ENCODE data around the gene MAP3K20.

MAP3K20 gene

DNA sequence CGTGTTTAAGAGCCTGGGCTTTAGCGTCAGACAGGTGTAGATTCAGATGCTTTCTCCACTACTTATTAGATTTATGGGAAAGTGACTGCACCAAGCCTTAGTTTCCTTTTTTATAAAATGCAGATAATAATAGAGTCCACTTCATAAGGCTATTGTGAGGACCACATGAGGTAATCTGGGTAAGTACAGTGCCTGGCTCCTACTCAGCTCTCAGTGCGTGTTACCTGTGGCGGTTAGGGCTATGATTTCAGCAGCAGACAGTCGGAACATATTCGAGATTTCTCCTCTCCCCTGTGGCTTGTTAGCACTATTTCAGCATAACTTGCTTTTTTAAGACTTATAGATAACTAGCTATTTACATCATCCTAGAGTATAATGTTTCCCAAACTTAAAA lies 32.0 kb downstream of the MAP3K20 start:
- no peak overlapping the region for H3K4me3 ChIP-seq (ENCODE audit: low read depth in 1 of 2, low read length in 2 of 2)
- no peak overlapping the region for H2AFZ ChIP-seq (ENCODE audit: low read depth, low read length)
- peaks cover 5% of the 10 kb centered on the region; the same call in 1 of the 2 replicates for H3K79me2 ChIP-seq (ENCODE audit: insufficient read depth, low read length)
- H3K9ac ChIP-seq (ENCODE audit: low read depth, low read length), result no peak overlapping the region
- H3K27ac ChIP-seq (ENCODE audit: low read length), result no peak overlapping the region
- H3K4me1 ChIP-seq (ENCODE audit: insufficient read depth, low read length), result no peaks in the 10 kb centered on the region
- H4K20me1 ChIP-seq (ENCODE audit: insufficient read depth, low read length), result 0 out of 2 replicates have a peak, but pooled peaks cover 4% of the 10 kb centered on the region
- peaks cover 6% of the 10 kb centered on the region; the same call in 1 of the 2 replicates for H3K36me3 ChIP-seq (ENCODE audit: insufficient read depth, low read length)
- no peaks in the 10 kb centered on the region for H3K9me3 ChIP-seq (ENCODE audit: insufficient read depth, low read length, severe bottlenecking)
- DNase-seq (no peak), ATAC-seq (ENCODE audit: insufficient read depth, low read depth) (no peak)
- TF ChIP-seq, protein P1, sequence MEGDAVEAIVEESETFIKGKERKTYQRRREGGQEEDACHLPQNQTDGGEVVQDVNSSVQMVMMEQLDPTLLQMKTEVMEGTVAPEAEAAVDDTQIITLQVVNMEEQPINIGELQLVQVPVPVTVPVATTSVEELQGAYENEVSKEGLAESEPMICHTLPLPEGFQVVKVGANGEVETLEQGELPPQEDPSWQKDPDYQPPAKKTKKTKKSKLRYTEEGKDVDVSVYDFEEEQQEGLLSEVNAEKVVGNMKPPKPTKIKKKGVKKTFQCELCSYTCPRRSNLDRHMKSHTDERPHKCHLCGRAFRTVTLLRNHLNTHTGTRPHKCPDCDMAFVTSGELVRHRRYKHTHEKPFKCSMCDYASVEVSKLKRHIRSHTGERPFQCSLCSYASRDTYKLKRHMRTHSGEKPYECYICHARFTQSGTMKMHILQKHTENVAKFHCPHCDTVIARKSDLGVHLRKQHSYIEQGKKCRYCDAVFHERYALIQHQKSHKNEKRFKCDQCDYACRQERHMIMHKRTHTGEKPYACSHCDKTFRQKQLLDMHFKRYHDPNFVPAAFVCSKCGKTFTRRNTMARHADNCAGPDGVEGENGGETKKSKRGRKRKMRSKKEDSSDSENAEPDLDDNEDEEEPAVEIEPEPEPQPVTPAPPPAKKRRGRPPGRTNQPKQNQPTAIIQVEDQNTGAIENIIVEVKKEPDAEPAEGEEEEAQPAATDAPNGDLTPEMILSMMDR (IDR thresholded peaks at IDR 0.05; ENCODE audit: borderline replicate concordance, extremely low read depth, low read length, poor library complexity, severe bottlenecking), result no peak
- no peak for TF ChIP-seq EZH2 (IDR thresholded peaks at IDR 0.05; ENCODE audit: borderline replicate concordance, low read depth, low read length, severe bottlenecking)
- no peaks in the 10 kb centered on the region for H3K27me3 ChIP-seq (ENCODE audit: insufficient read depth, low read length, poor library complexity)
- no peak overlapping the region for H3K4me2 ChIP-seq (ENCODE audit: insufficient read depth, low read length)

DNA sequence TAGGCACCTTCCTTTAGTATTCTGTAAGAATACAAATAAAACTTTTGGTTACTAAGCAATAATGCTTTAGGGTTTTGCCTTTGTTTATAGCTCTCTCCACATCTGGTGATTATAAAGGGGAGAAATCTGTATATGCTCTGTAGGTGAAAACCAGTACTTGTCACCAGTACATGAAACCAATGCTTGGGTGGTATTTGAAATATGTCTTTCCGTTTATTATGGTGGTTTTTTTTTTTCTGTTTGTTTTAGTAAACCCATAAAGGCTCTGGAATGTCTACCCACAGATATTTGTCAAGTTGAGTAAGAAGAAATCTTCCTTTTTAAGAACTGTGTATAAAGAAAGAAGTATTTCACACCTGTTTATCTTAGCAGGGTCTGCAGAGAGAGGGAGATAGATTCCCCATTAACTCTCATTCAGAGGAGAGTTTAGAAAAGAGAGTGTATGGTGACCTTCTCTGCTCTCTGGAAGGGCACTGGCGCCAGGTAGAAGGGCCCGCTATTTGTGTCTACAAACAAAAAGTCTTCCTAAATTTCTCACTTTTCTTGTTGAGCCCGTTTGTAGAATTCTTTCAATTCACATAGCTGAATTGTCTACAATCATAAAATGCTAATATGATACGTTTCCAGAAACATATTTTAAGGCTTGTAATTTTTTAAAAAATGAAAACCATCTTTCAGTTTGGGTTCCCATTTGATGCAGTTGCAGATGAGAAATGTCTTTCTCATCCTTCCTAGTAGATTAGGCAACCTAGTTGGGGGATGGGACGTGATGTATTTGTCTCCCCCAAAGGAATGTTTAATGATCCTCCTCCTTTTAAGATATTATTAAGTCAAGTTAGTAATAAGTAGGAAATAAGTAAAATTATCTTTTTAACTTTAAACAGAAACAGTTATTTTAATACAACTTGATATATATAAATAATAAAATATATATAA lies 33.9 kb downstream of the MAP3K20 start:
- Histone ChIP-seq H3K27ac (ENCODE audit: low read length) (no peak overlapping the region), H3K36me3 (ENCODE audit: insufficient read depth, low read length) (no peaks in the 10 kb centered on the region; the same call in 1 of the 2 replicates), H3K9ac (ENCODE audit: low read depth, low read length) (no peak overlapping the region), H4K20me1 (ENCODE audit: insufficient read depth, low read length) (0 out of 2 replicates have a peak, but pooled peaks cover 4% of the 10 kb centered on the region), H3K9me3 (ENCODE audit: insufficient read depth, low read length, severe bottlenecking) (no peaks in the 10 kb centered on the region), H3K79me2 (ENCODE audit: insufficient read depth, low read length) (peaks cover 10% of the 10 kb centered on the region; the same call in 1 of the 2 replicates), H3K27me3 (ENCODE audit: insufficient read depth, low read length, poor library complexity) (no peaks in the 10 kb centered on the region), H3K4me1 (ENCODE audit: insufficient read depth, low read length) (no peaks in the 10 kb centered on the region), H2AFZ (ENCODE audit: low read depth, low read length) (no peak overlapping the region), H3K4me3 (ENCODE audit: low read depth in 1 of 2, low read length in 2 of 2) (no peak overlapping the region), H3K4me2 (ENCODE audit: insufficient read depth, low read length) (no peak overlapping the region)
- TF ChIP-seq, protein P1 (IDR thresholded peaks at IDR 0.05; ENCODE audit: borderline replicate concordance, extremely low read depth, low read length, poor library complexity, severe bottlenecking), result no peak
- TF ChIP-seq EZH2 (IDR thresholded peaks at IDR 0.05; ENCODE audit: borderline replicate concordance, low read depth, low read length, severe bottlenecking), result no peak
- DNase-seq, result no peak
- no peak for ATAC-seq (ENCODE audit: insufficient read depth, low read depth)

DNA sequence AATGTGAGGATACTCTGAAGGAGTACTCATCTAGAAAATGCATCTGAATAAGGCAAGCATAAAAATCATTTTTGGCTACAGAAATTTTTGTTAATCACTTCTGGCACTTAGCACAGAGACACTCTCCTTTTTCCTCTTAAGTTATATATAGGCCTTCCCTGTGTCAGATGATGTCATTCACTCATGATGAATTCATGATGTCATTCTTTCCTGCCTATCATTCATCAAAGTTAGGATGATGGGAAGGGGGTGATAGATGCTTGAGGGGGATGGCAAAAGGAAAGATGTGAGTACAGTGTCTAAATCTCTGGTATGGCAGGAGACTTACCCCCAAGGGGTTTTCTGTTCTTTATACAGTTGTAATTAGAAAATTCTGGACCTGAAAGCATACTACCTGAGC lies 42.0 kb downstream of the MAP3K20 start:
- Histone ChIP-seq H3K4me2 (ENCODE audit: insufficient read depth, low read length) (no peak overlapping the region), H3K27ac (ENCODE audit: low read length) (no peak overlapping the region), H2AFZ (ENCODE audit: low read depth, low read length) (no peak overlapping the region), H3K4me1 (ENCODE audit: insufficient read depth, low read length) (no peaks in the 10 kb centered on the region), H3K4me3 (ENCODE audit: low read depth in 1 of 2, low read length in 2 of 2) (no peak overlapping the region), H4K20me1 (ENCODE audit: insufficient read depth, low read length) (peaks cover 5% of the 10 kb centered on the region; the same call in 1 of the 2 replicates), H3K36me3 (ENCODE audit: insufficient read depth, low read length) (no peaks in the 10 kb centered on the region), H3K9me3 (ENCODE audit: insufficient read depth, low read length, severe bottlenecking) (no peaks in the 10 kb centered on the region), H3K27me3 (ENCODE audit: insufficient read depth, low read length, poor library complexity) (no peaks in the 10 kb centered on the region), H3K9ac (ENCODE audit: low read depth, low read length) (no peak overlapping the region), H3K79me2 (ENCODE audit: insufficient read depth, low read length) (peaks cover 17% of the 10 kb centered on the region)
- DNase-seq (no peak), ATAC-seq (ENCODE audit: insufficient read depth, low read depth) (no peak)
- TF ChIP-seq EZH2 (IDR thresholded peaks at IDR 0.05; ENCODE audit: borderline replicate concordance, low read depth, low read length, severe bottlenecking), result no peak
- TF ChIP-seq, protein P1 (IDR thresholded peaks at IDR 0.05; ENCODE audit: borderline replicate concordance, extremely low read depth, low read length, poor library complexity, severe bottlenecking), result no peak

Measured in DND-41 (cell line).